ENCODE results near the gene TMEM184A. TPM values are rescaled to one million over a fixed set of nuclear protein-coding genes. Genes with fewer than 3 reads are reported as not detected.
"Not testable (repeated sequence)": the region's sequence is repeated elsewhere in the genome, so short reads cannot be mapped to it uniquely, and the experiment has no call there.

The TMEM184A gene
- polyA plus RNA-seq, 4 donors, result 30.0 to 55.0 (median 44.3) TPM

GRCh38 chr7:1523844-1524243 is 32.2 kb downstream of the TMEM184A start:
- Histone ChIP-seq H3K27ac (ENCODE audit: low read depth in 1 of 3, low read length in 2 of 3) (peak overlapping the region; percentile 86 to 93 (median 92)), H3K27me3 (ENCODE audit: control insufficient read depth in 3 of 3, insufficient read depth in 3 of 3, low read length in 3 of 3) (peaks cover 0 to 1% (median 0%) of the 10 kb centered on the region in 3 donors), H3K4me1 (ENCODE audit: control insufficient read depth in 3 of 3, insufficient read depth in 2 of 3, low read depth in 1 of 3, low read length in 2 of 3) (peaks cover 0 to 24% (median 0%) of the 10 kb centered on the region in 3 donors), H3K9me3 (ENCODE audit: control insufficient read depth in 2 of 2, insufficient read depth in 1 of 2, low read depth in 1 of 2, low read length in 1 of 2) (peaks cover 0 to 16% of the 10 kb centered on the region in 2 donors), H3K36me3 (ENCODE audit: control insufficient read depth in 3 of 3, insufficient read depth in 2 of 3, low read depth in 1 of 3, low read length in 3 of 3) (no peaks in the 10 kb centered on the region), H3K4me3 (ENCODE audit: low read depth in 1 of 3, low read length in 3 of 3) (peak overlapping the region in 2 of 3 donors; percentile 25 to 58)
- FAIRE-seq (no peak), DNase-seq (peak; percentile 93 to 94)
- 14 to 61% (median 40%) methylated on average over 17 of the region's 17 CpGs for whole genome bisulfite sequencing, 3 donors

- H3K4me1 ChIP-seq (ENCODE audit: control insufficient read depth in 3 of 3, insufficient read depth in 2 of 3, low read depth in 1 of 3, low read length in 2 of 3), result peaks cover 0 to 24% (median 0%) of the 10 kb centered on the region in 3 donors
- H3K4me3 ChIP-seq (ENCODE audit: low read depth in 1 of 3, low read length in 3 of 3), result peak overlapping the region in 2 of 3 donors; percentile 25 to 58
- FAIRE-seq (no peak), DNase-seq (peak; percentile 86 to 95)
- H3K36me3 ChIP-seq (ENCODE audit: control insufficient read depth in 3 of 3, insufficient read depth in 2 of 3, low read depth in 1 of 3, low read length in 3 of 3), result no peaks in the 10 kb centered on the region
- 5 to 33% (median 14%) methylated on average over 9 to 13 of the region's 13 CpGs for whole genome bisulfite sequencing, 3 donors
- peaks cover 0 to 1% (median 0%) of the 10 kb centered on the region in 3 donors for H3K27me3 ChIP-seq (ENCODE audit: control insufficient read depth in 3 of 3, insufficient read depth in 3 of 3, low read length in 3 of 3)
- peak overlapping the region; percentile 86 to 93 (median 92) for H3K27ac ChIP-seq (ENCODE audit: low read depth in 1 of 3, low read length in 2 of 3)
- peaks cover 0 to 20% of the 10 kb centered on the region in 2 donors for H3K9me3 ChIP-seq (ENCODE audit: control insufficient read depth in 2 of 2, insufficient read depth in 1 of 2, low read depth in 1 of 2, low read length in 1 of 2)
Observed at GRCh38 chr7:1523208-1523607, 32.8 kb downstream of the TMEM184A start.

- FAIRE-seq (no peak), DNase-seq (no peak)
- 78 to 91% (median 84%) methylated on average over 11 of the region's 11 CpGs for WGBS, 3 donors
- Histone ChIP-seq H3K27me3 (ENCODE audit: control insufficient read depth in 3 of 3, insufficient read depth in 3 of 3, low read length in 3 of 3) (peaks cover 0 to 1% (median 0%) of the 10 kb centered on the region in 3 donors), H3K4me1 (ENCODE audit: control insufficient read depth in 3 of 3, insufficient read depth in 2 of 3, low read depth in 1 of 3, low read length in 2 of 3) (peaks cover 0 to 24% (median 0%) of the 10 kb centered on the region in 3 donors), H3K4me3 (ENCODE audit: low read depth in 1 of 3, low read length in 3 of 3) (no peak overlapping the region), H3K27ac (ENCODE audit: low read depth in 1 of 3, low read length in 2 of 3) (no peak overlapping the region), H3K36me3 (ENCODE audit: control insufficient read depth in 3 of 3, insufficient read depth in 2 of 3, low read depth in 1 of 3, low read length in 3 of 3) (no peaks in the 10 kb centered on the region), H3K9me3 (ENCODE audit: control insufficient read depth in 2 of 2, insufficient read depth in 1 of 2, low read depth in 1 of 2, low read length in 1 of 2) (peaks cover 0 to 20% of the 10 kb centered on the region in 2 donors)
Observed at GRCh38 chr7:1521456-1521855, 34.5 kb downstream of the TMEM184A start.

- H3K4me1 ChIP-seq (ENCODE audit: control insufficient read depth in 3 of 3, insufficient read depth in 2 of 3, low read depth in 1 of 3, low read length in 2 of 3), result peaks cover 0 to 24% (median 0%) of the 10 kb centered on the region in 3 donors
- no peak overlapping the region for H3K4me3 ChIP-seq (ENCODE audit: low read depth in 1 of 3, low read length in 3 of 3)
- H3K27me3 ChIP-seq (ENCODE audit: control insufficient read depth in 3 of 3, insufficient read depth in 3 of 3, low read length in 3 of 3), result peaks cover 0 to 1% (median 0%) of the 10 kb centered on the region in 3 donors
- H3K9me3 ChIP-seq (ENCODE audit: control insufficient read depth in 2 of 2, insufficient read depth in 1 of 2, low read depth in 1 of 2, low read length in 1 of 2), result peaks cover 0 to 20% of the 10 kb centered on the region in 2 donors
- no peak for DNase-seq
- 83 to 88% (median 87%) methylated on average over 27 of the region's 27 CpGs for WGBS, 3 donors
- no peak overlapping the region for H3K27ac ChIP-seq (ENCODE audit: low read depth in 1 of 3, low read length in 2 of 3)
- no peaks in the 10 kb centered on the region for H3K36me3 ChIP-seq (ENCODE audit: control insufficient read depth in 3 of 3, insufficient read depth in 2 of 3, low read depth in 1 of 3, low read length in 3 of 3)
- FAIRE-seq, result no peak
Observed at GRCh38 chr7:1520539-1521234, 35.3 kb downstream of the TMEM184A start.

DNA sequence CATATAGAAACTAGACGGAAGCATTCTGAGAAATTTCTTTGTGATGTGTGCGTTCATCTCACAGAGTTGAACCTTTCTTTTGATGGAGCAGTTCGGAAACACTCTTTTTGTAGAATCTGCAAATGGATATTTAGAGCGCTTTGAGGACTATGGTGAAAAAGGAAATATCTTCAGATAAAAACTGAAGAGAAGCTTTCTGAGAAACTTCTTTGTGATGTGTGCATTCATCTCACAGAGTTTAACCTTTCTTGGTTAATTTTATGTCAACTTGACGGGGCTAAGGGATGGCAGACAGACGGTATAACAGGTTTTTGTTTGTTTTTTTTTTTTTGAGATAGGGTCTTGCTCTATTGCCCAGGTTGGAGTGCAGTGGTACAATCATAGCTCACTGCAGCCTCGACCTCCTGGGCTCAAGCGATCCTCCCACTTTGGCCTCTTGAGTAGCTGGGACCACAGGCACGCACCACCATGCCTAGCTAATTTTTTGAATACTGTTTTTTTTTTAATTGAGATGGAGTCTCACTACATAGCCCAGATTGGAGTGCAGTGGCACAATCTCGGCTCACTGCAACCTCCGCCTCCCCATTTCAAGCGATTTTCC is 36.6 kb downstream of the TMEM184A start:
- Histone ChIP-seq H3K9me3 (ENCODE audit: control insufficient read depth in 2 of 2, insufficient read depth in 1 of 2, low read depth in 1 of 2, low read length in 1 of 2) (peaks cover 0 to 20% of the 10 kb centered on the region in 2 donors), H3K4me1 (ENCODE audit: control insufficient read depth in 3 of 3, insufficient read depth in 2 of 3, low read depth in 1 of 3, low read length in 2 of 3) (peaks cover 0 to 19% (median 0%) of the 10 kb centered on the region in 3 donors)
- not testable (repeated sequence) for H3K4me3 ChIP-seq (ENCODE audit: low read depth in 1 of 3, low read length in 3 of 3); DNase-seq; H3K36me3 ChIP-seq (ENCODE audit: control insufficient read depth in 3 of 3, insufficient read depth in 2 of 3, low read depth in 1 of 3, low read length in 3 of 3); FAIRE-seq; H3K27ac ChIP-seq (ENCODE audit: low read depth in 1 of 3, low read length in 2 of 3); H3K27me3 ChIP-seq (ENCODE audit: control insufficient read depth in 3 of 3, insufficient read depth in 3 of 3, low read length in 3 of 3)
- 92 to 97% (median 92%) methylated on average over 12 of the region's 12 CpGs for WGBS, 3 donors

DNA sequence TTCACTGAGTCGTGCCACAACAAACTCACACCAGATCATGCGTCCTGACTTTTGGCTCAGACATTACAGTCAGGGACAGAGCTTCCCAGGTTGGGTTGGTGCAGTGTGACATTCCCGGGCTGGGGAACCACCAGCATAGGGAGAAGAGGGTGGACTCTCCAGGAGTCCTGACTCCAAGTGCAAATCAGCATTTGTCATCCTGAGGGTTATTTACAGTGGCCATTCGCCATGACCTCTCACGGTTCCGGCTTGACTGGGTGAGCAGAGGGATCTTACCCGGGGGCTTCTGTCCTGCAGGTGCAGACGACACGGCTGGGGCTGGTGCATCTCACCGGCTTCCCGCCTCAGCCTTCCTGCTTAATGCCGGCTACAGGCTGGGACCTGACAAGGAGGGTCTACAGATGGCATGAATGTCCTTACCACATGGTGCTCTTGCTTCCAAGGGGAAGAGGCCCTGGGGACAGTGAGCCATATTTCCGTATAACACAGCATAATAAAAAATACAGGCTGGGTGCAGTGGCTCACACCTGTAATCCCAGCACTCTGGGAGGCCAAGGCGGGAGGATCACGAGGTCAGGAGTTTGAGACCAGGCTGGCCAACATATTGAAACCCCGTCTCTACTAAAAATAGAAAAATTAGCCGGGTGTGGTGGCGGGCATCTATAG is 39.3 kb downstream of the TMEM184A start:
- no peaks in the 10 kb centered on the region for H3K36me3 ChIP-seq (ENCODE audit: control insufficient read depth in 3 of 3, insufficient read depth in 2 of 3, low read depth in 1 of 3, low read length in 3 of 3)
- WGBS, 3 donors, result 82 to 87% (median 82%) methylated on average over 18 of the region's 18 CpGs
- FAIRE-seq (no peak), DNase-seq (no peak)
- peaks cover 0 to 20% of the 10 kb centered on the region in 2 donors for H3K9me3 ChIP-seq (ENCODE audit: control insufficient read depth in 2 of 2, insufficient read depth in 1 of 2, low read depth in 1 of 2, low read length in 1 of 2)
- no peaks in the 10 kb centered on the region for H3K27me3 ChIP-seq (ENCODE audit: control insufficient read depth in 3 of 3, insufficient read depth in 3 of 3, low read length in 3 of 3)
- no peaks in the 10 kb centered on the region for H3K4me1 ChIP-seq (ENCODE audit: control insufficient read depth in 3 of 3, insufficient read depth in 2 of 3, low read depth in 1 of 3, low read length in 2 of 3)
- H3K27ac ChIP-seq (ENCODE audit: low read depth in 1 of 3, low read length in 2 of 3), result no peak overlapping the region
- no peak overlapping the region for H3K4me3 ChIP-seq (ENCODE audit: low read depth in 1 of 3, low read length in 3 of 3)

GRCh38 chr7:1515509-1515967 is 40.5 kb downstream of the TMEM184A start:
- not testable (repeated sequence) for DNase-seq; H3K4me3 ChIP-seq (ENCODE audit: low read depth in 1 of 3, low read length in 3 of 3); H3K27me3 ChIP-seq (ENCODE audit: control insufficient read depth in 3 of 3, insufficient read depth in 3 of 3, low read length in 3 of 3); FAIRE-seq; H3K27ac ChIP-seq (ENCODE audit: low read depth in 1 of 3, low read length in 2 of 3); H3K4me1 ChIP-seq (ENCODE audit: control insufficient read depth in 3 of 3, insufficient read depth in 2 of 3, low read depth in 1 of 3, low read length in 2 of 3); H3K36me3 ChIP-seq (ENCODE audit: control insufficient read depth in 3 of 3, insufficient read depth in 2 of 3, low read depth in 1 of 3, low read length in 3 of 3)
- WGBS, 3 donors, result 70 to 78% (median 77%) methylated on average over 17 of the region's 17 CpGs
- H3K9me3 ChIP-seq (ENCODE audit: control insufficient read depth in 2 of 2, insufficient read depth in 1 of 2, low read depth in 1 of 2, low read length in 1 of 2), result peaks cover 0 to 18% of the 10 kb centered on the region in 2 donors

- Histone ChIP-seq H3K4me1 (ENCODE audit: control insufficient read depth in 3 of 3, insufficient read depth in 2 of 3, low read depth in 1 of 3, low read length in 2 of 3) (no peaks in the 10 kb centered on the region), H3K4me3 (ENCODE audit: low read depth in 1 of 3, low read length in 3 of 3) (no peak overlapping the region), H3K27ac (ENCODE audit: low read depth in 1 of 3, low read length in 2 of 3) (no peak overlapping the region), H3K9me3 (ENCODE audit: control insufficient read depth in 2 of 2, insufficient read depth in 1 of 2, low read depth in 1 of 2, low read length in 1 of 2) (peaks cover 0 to 13% of the 10 kb centered on the region in 2 donors), H3K27me3 (ENCODE audit: control insufficient read depth in 3 of 3, insufficient read depth in 3 of 3, low read length in 3 of 3) (no peaks in the 10 kb centered on the region), H3K36me3 (ENCODE audit: control insufficient read depth in 3 of 3, insufficient read depth in 2 of 3, low read depth in 1 of 3, low read length in 3 of 3) (no peaks in the 10 kb centered on the region)
- DNase-seq (no peak), FAIRE-seq (no peak)
- 74 to 79% (median 74%) methylated on average over 4 of the region's 4 CpGs for WGBS, 3 donors
Observed at GRCh38 chr7:1514995-1515401, 41.0 kb downstream of the TMEM184A start.

Measured in small intestine (tissue), 7 donors.